PC-9 (cell line): Measurements from ENCODE around the gene CLN6. TPM values are rescaled to one million over a fixed set of nuclear protein-coding genes. Genes with fewer than 3 reads are reported as not detected.
"Not testable (repeated sequence)": the region's sequence is repeated elsewhere in the genome, so short reads cannot be mapped to it uniquely, and the experiment has no call there.

Source experiments
- BruUV-seq: library from RNA; stranded (reverse); fragments of 400-500 nt; replicated peaks from 2 replicates; lab custom pipeline; 2021; lab: Mats Ljungman, UMichigan
- CTCF ChIA-PET: fragments of 300-600 bp; sonication (Branson Sonifier 250); formaldehyde crosslinking; loops from one replicate; lab custom pipeline; 2022; ENCODE audit warnings: antibody characterized with exemption; lab: Charles Lee
- POLR2A ChIA-PET: fragments of 300-600 bp; sonication (Branson Sonifier 250); formaldehyde crosslinking; loops from one replicate; lab custom pipeline; 2022; ENCODE audit warnings: antibody characterized with exemption; ENCODE audit not compliant: unreplicated experiment; lab: Charles Lee
- DNase-seq, 2 experiments: peaks; one replicate each; pipeline versions ENCODE4 v3.0.0 to v3.0.0-alpha.2; 2015 to 2022; ENCODE audit warnings: mixed read lengths in 1 of 2
- H2AFZ ChIP-seq: fragments of 200-600 bp; sonication (generic); 2 replicates; pipeline ENCODE4 v1.8.1; 2017; ENCODE audit warnings: antibody characterized with exemption
- H3F3A ChIP-seq: fragments of 200-600 bp; sonication (generic); 2 replicates; pipeline ENCODE4 v1.8.1; 2017; ENCODE audit warnings: antibody characterized with exemption, mild to moderate bottlenecking, low read depth; ENCODE audit not compliant: insufficient read depth
- H3K27ac ChIP-seq: fragments of 200-600 bp; sonication (generic); 2 replicates; pipeline ENCODE4 v1.6.1; 2016; ENCODE audit warnings: mixed run types
- H3K27me3 ChIP-seq: fragments of 200-600 bp; sonication (generic); 2 replicates; pipeline ENCODE4 v1.6.1; 2016; ENCODE audit warnings: low read depth, mixed run types; ENCODE audit not compliant: insufficient read depth
- H3K36me3 ChIP-seq: fragments of 200-600 bp; sonication (generic); 2 replicates; pipeline ENCODE4 v1.6.1; 2016; ENCODE audit warnings: low read depth, mixed run types
- H3K4me1 ChIP-seq: fragments of 200-600 bp; sonication (generic); replicated peaks from 2 replicates; pipeline ENCODE4 v1.6.1; 2016; ENCODE audit warnings: mixed run types; ENCODE audit not compliant: insufficient read depth
- H3K4me2 ChIP-seq: fragments of 200-600 bp; sonication (generic); 2 replicates; pipeline ENCODE4 v1.6.1; 2017; ENCODE audit warnings: mixed run types
- H3K4me3 ChIP-seq: fragments of 200-600 bp; sonication (generic); 2 replicates; pipeline ENCODE4 v1.6.1; 2016; ENCODE audit warnings: mixed run types
- H3K79me2 ChIP-seq: fragments of 200-600 bp; sonication (generic); 2 replicates; pipeline ENCODE4 v1.6.1; 2017; ENCODE audit warnings: low read depth, mixed run types
- H3K9me2 ChIP-seq: fragments of 200-600 bp; sonication (generic); 2 replicates; pipeline ENCODE4 v1.8.1; 2017; ENCODE audit warnings: mild to moderate bottlenecking; ENCODE audit not compliant: insufficient read depth
- H3K9me3 ChIP-seq: fragments of 200-600 bp; sonication (generic); 2 replicates; pipeline ENCODE4 v1.8.1; 2016; ENCODE audit warnings: low read depth; ENCODE audit not compliant: insufficient read depth
- H4K20me1 ChIP-seq: fragments of 200-600 bp; sonication (generic); 2 replicates; pipeline ENCODE4 v1.8.1; 2017; ENCODE audit not compliant: insufficient read depth
- CTCF ChIP-seq: fragments of 200-600 bp; sonication (generic); conservative IDR thresholded peaks from 2 replicates; pipeline ENCODE4 v1.6.1; 2017; ENCODE audit warnings: mixed run types, antibody characterized with exemption, mild to moderate bottlenecking, moderate library complexity
- EZH2 ChIP-seq: fragments of 200-600 bp; sonication (generic); IDR thresholded peaks from 2 replicates; pipeline ENCODE4 v1.8.0; 2017; ENCODE audit warnings: antibody characterized with exemption, low read depth
- intact Hi-C: fragments of 100-400 bp; cut with micrococcal nuclease; formaldehyde crosslinking; loops from one replicate; pipeline ENCODE4 v1.10.0; 2022; ENCODE audit not compliant: unreplicated experiment
- total RNA-seq: library from RNA; stranded (reverse); gene quantifications from 2 replicates; pipeline ENCODE4 v1.2.3, GENCODE V29; 2021

The CLN6 gene
- total RNA-seq, 1 experiment from 2014 or later: 48.7 TPM

GRCh38 chr15:68203956-68204355 lies 25.6 kb downstream of the CLN6 start:
- intact Hi-C loops: no loop called here
- CTCF ChIA-PET: no interaction called here

GRCh38 chr15:68203486-68203885 lies 26.0 kb downstream of the CLN6 start:
- H2AFZ ChIP-seq: no peak overlapping the region
- no peaks in the 10 kb centered on the region for H4K20me1 ChIP-seq
- H3K4me3 ChIP-seq: no peak overlapping the region
- no peaks in the 10 kb centered on the region for H3F3A ChIP-seq
- H3K4me2 ChIP-seq: no peak overlapping the region
- no TSS peak for BruUV-seq
- H3K9me3 ChIP-seq: no peaks in the 10 kb centered on the region
- H3K36me3 ChIP-seq: no peaks in the 10 kb centered on the region
- no peak for DNase-seq
- no peaks in the 10 kb centered on the region for H3K27me3 ChIP-seq
- no peaks in the 10 kb centered on the region for H3K9me2 ChIP-seq
- no peak for TF ChIP-seq EZH2
- no peak for TF ChIP-seq CTCF
- CTCF ChIA-PET: no interaction called here
- intact Hi-C loops: no loop called here
- H3K4me1 ChIP-seq: no peaks in the 10 kb centered on the region
- H3K79me2 ChIP-seq: no peaks in the 10 kb centered on the region
- no peak overlapping the region for H3K27ac ChIP-seq
- POLR2A ChIA-PET: interaction anchor here (0.5 kb wide), 1 partner anchor 149 kb away, joined by 10 read pairs; no protein-coding TSS in a partner anchor

More at GRCh38 chr15:68203956-68204355, 25.6 kb downstream of the CLN6 start:
- H4K20me1 ChIP-seq: no peaks in the 10 kb centered on the region
- no TSS peak for BruUV-seq
- no peaks in the 10 kb centered on the region for H3K9me2 ChIP-seq
- H3K27me3 ChIP-seq: no peaks in the 10 kb centered on the region
- no peak overlapping the region for H2AFZ ChIP-seq
- H3K79me2 ChIP-seq: no peaks in the 10 kb centered on the region
- POLR2A ChIA-PET: interaction anchor here (0.5 kb wide), 1 partner anchor 149 kb away, joined by 10 read pairs; no protein-coding TSS in a partner anchor
- no peaks in the 10 kb centered on the region for H3K4me1 ChIP-seq
- no peak overlapping the region for H3K4me3 ChIP-seq
- TF ChIP-seq CTCF: no peak
- no peak for TF ChIP-seq EZH2
- no peak overlapping the region for H3K4me2 ChIP-seq
- no peaks in the 10 kb centered on the region for H3K36me3 ChIP-seq
- no peaks in the 10 kb centered on the region for H3F3A ChIP-seq
- no peak overlapping the region for H3K27ac ChIP-seq
- H3K9me3 ChIP-seq: no peaks in the 10 kb centered on the region
- DNase-seq: no peak

- intact Hi-C loops, CTCF ChIA-PET, H3K4me3 ChIP-seq, H3K4me1 ChIP-seq, DNase-seq, H2AFZ ChIP-seq, BruUV-seq, H3K9me3 ChIP-seq, H3K4me2 ChIP-seq, H3K36me3 ChIP-seq, H3K9me2 ChIP-seq, H3K27me3 ChIP-seq, H4K20me1 ChIP-seq, H3K79me2 ChIP-seq, H3K27ac ChIP-seq, H3F3A ChIP-seq: not testable (repeated sequence)
- POLR2A ChIA-PET: interaction anchor here (0.6 kb wide), 1 partner anchor 1917 kb away, joined by 10 read pairs; no protein-coding TSS in a partner anchor
Observed at GRCh38 chr15:68202994-68203393, 26.5 kb downstream of the CLN6 start.

- Histone ChIP-seq H3K79me2 (no peaks in the 10 kb centered on the region), H3K9me3 (no peaks in the 10 kb centered on the region), H4K20me1 (no peaks in the 10 kb centered on the region), H3K36me3 (no peaks in the 10 kb centered on the region), H3K4me2 (no peak overlapping the region), H3K4me1 (no peaks in the 10 kb centered on the region), H2AFZ (no peak overlapping the region), H3F3A (no peaks in the 10 kb centered on the region), H3K4me3 (no peak overlapping the region), H3K27ac (no peak overlapping the region), H3K27me3 (no peaks in the 10 kb centered on the region), H3K9me2 (no peaks in the 10 kb centered on the region)
- ChIA-PET CTCF (no interaction called here), POLR2A (interaction anchor here (0.7 kb wide), 2 partner anchors 31 to 40 kb away, joined by 3 to 4 read pairs; no protein-coding TSS in a partner anchor)
- no TSS peak for BruUV-seq
- no peak for DNase-seq
- intact Hi-C loops: no loop called here
- no peak for TF ChIP-seq CTCF
- no peak for TF ChIP-seq EZH2
Observed at GRCh38 chr15:68201879-68202261, 27.7 kb downstream of the CLN6 start.
